IMR-90 (cell line): ENCODE results near the gene RIMS4.

ENCODE experiments used
- BHLHE40 ChIP-seq: fragments of 150-350 bp; IDR thresholded peaks from 2 replicates; pipeline ENCODE4 v1.6.1; 2016; ENCODE audit warnings: mild to moderate bottlenecking, low read depth, low read length
- CEBPB ChIP-seq: IDR thresholded peaks from 2 replicates; pipeline ENCODE4 v1.6.1; 2012; ENCODE audit warnings: low read depth, low read length, improper control_type of control experiment
- CTCF ChIP-seq: conservative IDR thresholded peaks from 2 replicates; pipeline ENCODE4 v1.5.1; 2012; ENCODE audit warnings: mild to moderate bottlenecking, low read depth, low read length, improper control_type of control experiment
- FOS ChIP-seq: fragments of 150-350 bp; IDR thresholded peaks from 2 replicates; pipeline ENCODE4 v1.6.1; 2016; ENCODE audit warnings: low read depth, low read length
- MAFK ChIP-seq: IDR thresholded peaks from 2 replicates; pipeline ENCODE4 v1.6.1; 2012; ENCODE audit warnings: low read depth, low read length, improper control_type of control experiment
- MAZ ChIP-seq: IDR thresholded peaks from 2 replicates; pipeline ENCODE4 v1.6.1; 2012; ENCODE audit warnings: low read depth, mild to moderate bottlenecking, low read length, improper control_type of control experiment, moderate library complexity, borderline replicate concordance
- MXI1 ChIP-seq: IDR thresholded peaks from 2 replicates; pipeline ENCODE4 v1.6.1; 2012; ENCODE audit warnings: low read depth, mild to moderate bottlenecking, low read length, moderate library complexity, borderline replicate concordance
- POLR2A ChIP-seq: IDR thresholded peaks from 2 replicates; pipeline ENCODE4 v1.6.1; 2012; ENCODE audit warnings: mild to moderate bottlenecking, low read depth, low read length
- RAD21 ChIP-seq: IDR thresholded peaks from 2 replicates; pipeline ENCODE4 v1.6.1; 2012; ENCODE audit warnings: low read length, improper control_type of control experiment
- RCOR1 ChIP-seq: IDR thresholded peaks from 2 replicates; pipeline ENCODE4 v1.6.1; 2012; ENCODE audit warnings: mild to moderate bottlenecking, low read length, improper control_type of control experiment; ENCODE audit not compliant: insufficient replicate concordance
- RFX5 ChIP-seq: IDR thresholded peaks from 2 replicates; pipeline ENCODE4 v1.8.0; 2012; ENCODE audit warnings: low read depth, mild to moderate bottlenecking, low read length, moderate library complexity
- SMC3 ChIP-seq: fragments of 150-350 bp; IDR thresholded peaks from 2 replicates; pipeline ENCODE4 v1.6.1; 2016; ENCODE audit warnings: low read depth, mild to moderate bottlenecking, antibody characterized with exemption, low read length, moderate library complexity
- TF ChIP-seq, protein P1 (sequence below): fragments of 150-350 bp; IDR thresholded peaks from 2 replicates; pipeline ENCODE4 v1.6.1; 2017; ENCODE audit warnings: mild to moderate bottlenecking, antibody characterized with exemption, low read length, low read depth
- TF ChIP-seq, protein P2 (sequence below): fragments of 150-350 bp; IDR thresholded peaks from 2 replicates; pipeline ENCODE4 v1.6.1; 2016; ENCODE audit warnings: low read depth, mild to moderate bottlenecking, low read length, moderate library complexity, borderline replicate concordance

GRCh38 chr20:44787299-44787698, 23.0 kb downstream of the RIMS4 start:
- no peak for TF ChIP-seq CTCF
- TF ChIP-seq RAD21: no peak
- TF ChIP-seq RCOR1: no peak
- TF ChIP-seq RFX5: no peak
- no peak for TF ChIP-seq POLR2A
- TF ChIP-seq CEBPB: no peak
- no peak for TF ChIP-seq MAFK
- TF ChIP-seq SMC3: no peak
- no peak for TF ChIP-seq MXI1
- TF ChIP-seq, protein P1, sequence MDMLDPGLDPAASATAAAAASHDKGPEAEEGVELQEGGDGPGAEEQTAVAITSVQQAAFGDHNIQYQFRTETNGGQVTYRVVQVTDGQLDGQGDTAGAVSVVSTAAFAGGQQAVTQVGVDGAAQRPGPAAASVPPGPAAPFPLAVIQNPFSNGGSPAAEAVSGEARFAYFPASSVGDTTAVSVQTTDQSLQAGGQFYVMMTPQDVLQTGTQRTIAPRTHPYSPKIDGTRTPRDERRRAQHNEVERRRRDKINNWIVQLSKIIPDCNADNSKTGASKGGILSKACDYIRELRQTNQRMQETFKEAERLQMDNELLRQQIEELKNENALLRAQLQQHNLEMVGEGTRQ: no peak
- TF ChIP-seq FOS: no peak
- TF ChIP-seq, protein P2, sequence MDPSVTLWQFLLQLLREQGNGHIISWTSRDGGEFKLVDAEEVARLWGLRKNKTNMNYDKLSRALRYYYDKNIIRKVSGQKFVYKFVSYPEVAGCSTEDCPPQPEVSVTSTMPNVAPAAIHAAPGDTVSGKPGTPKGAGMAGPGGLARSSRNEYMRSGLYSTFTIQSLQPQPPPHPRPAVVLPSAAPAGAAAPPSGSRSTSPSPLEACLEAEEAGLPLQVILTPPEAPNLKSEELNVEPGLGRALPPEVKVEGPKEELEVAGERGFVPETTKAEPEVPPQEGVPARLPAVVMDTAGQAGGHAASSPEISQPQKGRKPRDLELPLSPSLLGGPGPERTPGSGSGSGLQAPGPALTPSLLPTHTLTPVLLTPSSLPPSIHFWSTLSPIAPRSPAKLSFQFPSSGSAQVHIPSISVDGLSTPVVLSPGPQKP: no peak
- no peak for TF ChIP-seq BHLHE40
- no peak for TF ChIP-seq MAZ
